ENCODE data around the gene SDS.

SDS gene

GRCh38 chr12:113439301-113439597 is 35.6 kb upstream of the SDS start:
- no peak for DNase-seq (ENCODE audit: low read depth, low spot score)
- POLR2A ChIA-PET = no interaction called here
- H3K4me3 ChIP-seq (ENCODE audit: low read depth, low read length) = no peak overlapping the region
- no peak for TF ChIP-seq CTCF (IDR thresholded peaks at IDR 0.05; ENCODE audit: insufficient read depth, low read length, missing control alignments)
- CTCF ChIA-PET = interaction anchor here (0.9 to 2.7 kb wide), 3 partner anchors 10 to 14 kb away, joined by 3 to 16 read pairs (median 5); no protein-coding TSS in a partner anchor

GRCh38 chr12:113438523-113439300 is 35.0 kb upstream of the SDS start:
- no peak for DNase-seq (ENCODE audit: low read depth, low spot score)
- POLR2A ChIA-PET = no interaction called here
- CTCF ChIA-PET = no interaction called here
- no peak for TF ChIP-seq CTCF (IDR thresholded peaks at IDR 0.05; ENCODE audit: insufficient read depth, low read length, missing control alignments)
- H3K4me3 ChIP-seq (ENCODE audit: low read depth, low read length) = no peak overlapping the region

- no peak for TF ChIP-seq CTCF (IDR thresholded peaks at IDR 0.05; ENCODE audit: insufficient read depth, low read length, missing control alignments)
- no peak overlapping the region for H3K4me3 ChIP-seq (ENCODE audit: low read depth, low read length)
- CTCF ChIA-PET = no interaction called here
- POLR2A ChIA-PET = no interaction called here
- no peak for DNase-seq (ENCODE audit: low read depth, low spot score)
These were observed 34.0 kb upstream of the SDS start for GRCh38 chr12:113437729-113438100.

GRCh38 chr12:113436993-113437728 is 33.5 kb upstream of the SDS start:
- TF ChIP-seq CTCF (IDR thresholded peaks at IDR 0.05; ENCODE audit: insufficient read depth, low read length, missing control alignments) = no peak
- ChIA-PET POLR2A (no interaction called here), CTCF (no interaction called here)
- no peak for DNase-seq (ENCODE audit: low read depth, low spot score)
- H3K4me3 ChIP-seq (ENCODE audit: low read depth, low read length) = no peak overlapping the region

GRCh38 chr12:113436586-113436985 is 32.9 kb upstream of the SDS start:
- no peak for DNase-seq (ENCODE audit: low read depth, low spot score)
- ChIA-PET CTCF (no interaction called here), POLR2A (no interaction called here)
- no peak overlapping the region for H3K4me3 ChIP-seq (ENCODE audit: low read depth, low read length)
- no peak for TF ChIP-seq CTCF (IDR thresholded peaks at IDR 0.05; ENCODE audit: insufficient read depth, low read length, missing control alignments)

GRCh38 chr12:113435367-113435766 is 31.7 kb upstream of the SDS start:
- CTCF ChIA-PET = interaction anchor here (1.0 to 1.8 kb wide), 3 partner anchors 10 to 26 kb away, joined by 3 to 16 read pairs (median 7); no protein-coding TSS in a partner anchor
- POLR2A ChIA-PET = no interaction called here
- no peak for DNase-seq (ENCODE audit: low read depth, low spot score)
- no peak for TF ChIP-seq CTCF (IDR thresholded peaks at IDR 0.05; ENCODE audit: insufficient read depth, low read length, missing control alignments)
- no peak overlapping the region for H3K4me3 ChIP-seq (ENCODE audit: low read depth, low read length)
